Forelimb muscle (tissue), 1 donor: ENCODE results near the gene ACAA1. TPM values are rescaled to one million over a fixed set of nuclear protein-coding genes. Genes with fewer than 3 reads are reported as not detected.
"Not testable (repeated sequence)": the region's sequence is repeated elsewhere in the genome, so short reads cannot be mapped to it uniquely, and the experiment has no call there.

Experiments
- DNase-seq: peaks from one replicate; pipeline ENCODE4 v3.0.0-alpha.2; 2013; ENCODE audit warnings: low read depth
- polyA plus RNA-seq: library from polyadenylated mRNA; unstranded; fragments of 120-200 nt; gene quantifications from one replicate; pipeline ENCODE4 v1.2.1, GENCODE V29; 2013; ENCODE audit not compliant: insufficient read length

ACAA1 gene
- 33.4 TPM for polyA plus RNA-seq

GRCh38 chr3:38136777-38137614, at the start of gene ACAA1:
Gene ACAA1, minus strand, starts transcription at chr3:38137127. Its CDS starts 92 bp downstream, at chr3:38137035.
- DNase-seq, result peak; percentile 97

- no peak for DNase-seq
Observed at GRCh38 chr3:38177181-38177580, 40.3 kb upstream of the ACAA1 start.

GRCh38 chr3:38173834-38174418, 37.0 kb upstream of the ACAA1 start:
- no peak for DNase-seq

GRCh38 chr3:38171622-38172021, 34.7 kb upstream of the ACAA1 start:
- DNase-seq, result no peak

- DNase-seq, result no peak
Observed at GRCh38 chr3:38170722-38171121, 33.8 kb upstream of the ACAA1 start.

GRCh38 chr3:38169027-38169317, 32.0 kb upstream of the ACAA1 start:
- DNase-seq, result no peak

GRCh38 chr3:38168151-38169026, 31.5 kb upstream of the ACAA1 start:
- no peak for DNase-seq

GRCh38 chr3:38167591-38167990, 30.7 kb upstream of the ACAA1 start:
- DNase-seq, result no peak

GRCh38 chr3:38165722-38166387, 28.9 kb upstream of the ACAA1 start:
- no peak for DNase-seq

- DNase-seq, result peak; percentile 100
Observed at GRCh38 chr3:38164952-38165721, 28.2 kb upstream of the ACAA1 start, which contains the start of gene OXSR1. Gene OXSR1, plus strand, starts transcription at chr3:38165537. Its CDS starts 340 bp downstream, at chr3:38165877.

- DNase-seq, result no peak
Observed at GRCh38 chr3:38164643-38164951, 27.7 kb upstream of the ACAA1 start.

- no peak for DNase-seq
Observed at GRCh38 chr3:38163841-38164642, 27.1 kb upstream of the ACAA1 start.

- no peak for DNase-seq
Observed at GRCh38 chr3:38163117-38163840, 26.4 kb upstream of the ACAA1 start.

- DNase-seq, result not testable (repeated sequence)
Observed at GRCh38 chr3:38160704-38161103, 23.8 kb upstream of the ACAA1 start.

- DNase-seq, result no peak
Observed at GRCh38 chr3:38158472-38158871, 21.5 kb upstream of the ACAA1 start.

GRCh38 chr3:38157595-38157994, 20.7 kb upstream of the ACAA1 start:
- no peak for DNase-seq

GRCh38 chr3:38157117-38157516, 20.2 kb upstream of the ACAA1 start:
- no peak for DNase-seq

GRCh38 chr3:38155825-38156224, 18.9 kb upstream of the ACAA1 start:
- no peak for DNase-seq

GRCh38 chr3:38154625-38155255, 17.8 kb upstream of the ACAA1 start:
- DNase-seq, result no peak
